ENCODE measurements around the gene SYT12. TPM values are rescaled to one million over a fixed set of nuclear protein-coding genes. Genes with fewer than 3 reads are reported as not detected.

SYT12 gene
- total RNA-seq (2022; extraction: Qiagen RNA extraction; ENCODE audit: low read depth): 10.2 to 14.1 TPM (median 10.4 TPM) in 5 replicates

DNA sequence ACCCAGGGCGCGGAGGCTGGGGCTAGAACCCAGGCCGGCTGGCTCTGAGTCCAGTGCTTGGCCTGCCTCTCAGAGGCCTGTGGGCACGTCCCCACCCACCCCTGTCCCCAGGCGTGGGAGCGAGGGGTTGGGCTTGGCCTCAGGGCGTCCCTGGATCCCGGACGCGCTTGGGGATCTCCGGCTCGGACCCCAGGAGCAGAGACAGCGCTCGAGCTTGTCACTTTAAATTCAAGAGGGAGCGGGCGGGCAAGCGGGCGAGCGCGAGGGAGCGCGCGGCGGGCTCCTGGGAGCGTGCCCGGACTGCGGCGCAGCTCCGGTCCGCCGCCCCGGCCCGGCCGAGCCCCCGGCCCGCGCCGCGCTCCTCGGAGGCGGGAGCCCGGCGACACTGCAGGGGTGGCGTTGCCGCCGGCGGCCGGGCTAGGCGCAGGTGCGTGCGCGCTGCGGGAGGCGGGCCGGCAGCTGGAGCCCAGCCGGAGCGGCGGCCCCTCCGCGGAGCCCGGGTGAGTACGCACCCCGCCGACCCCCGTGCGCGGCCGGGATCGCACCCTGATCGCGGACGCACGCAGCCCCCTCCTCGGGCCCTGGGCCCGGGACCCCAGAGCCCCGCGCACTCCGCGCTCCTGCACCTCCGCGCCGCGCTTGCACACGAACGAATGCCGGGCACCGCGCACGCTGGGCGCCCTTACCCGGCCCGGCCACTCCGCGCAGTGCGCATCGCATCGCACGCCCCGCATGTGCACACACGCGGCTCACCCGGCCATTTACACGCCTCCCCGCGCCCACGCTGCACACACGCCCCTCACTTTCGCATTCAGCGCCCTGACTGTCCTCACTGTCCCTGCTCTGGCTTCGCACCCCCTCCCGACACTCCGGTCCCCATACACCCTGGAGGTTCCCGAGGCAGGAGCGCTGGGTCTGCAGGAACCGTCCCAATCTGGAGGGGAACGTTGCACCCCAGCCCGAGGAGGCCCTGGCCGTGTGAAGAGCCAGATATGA, at the start of gene SYT12:
Gene SYT12, plus strand, starts transcription at position 174 of the 996 bp plus-strand sequence. CDS start 7,011 bp downstream, outside the sequence.

GRCh38 chr11:66974724-66975404, 48.1 kb upstream of the SYT12 start, which contains the start of gene C11orf86:
Gene C11orf86 (plus strand): TSS chr11:66975304. CDS start chr11:66975363, 59 bp downstream.

DNA sequence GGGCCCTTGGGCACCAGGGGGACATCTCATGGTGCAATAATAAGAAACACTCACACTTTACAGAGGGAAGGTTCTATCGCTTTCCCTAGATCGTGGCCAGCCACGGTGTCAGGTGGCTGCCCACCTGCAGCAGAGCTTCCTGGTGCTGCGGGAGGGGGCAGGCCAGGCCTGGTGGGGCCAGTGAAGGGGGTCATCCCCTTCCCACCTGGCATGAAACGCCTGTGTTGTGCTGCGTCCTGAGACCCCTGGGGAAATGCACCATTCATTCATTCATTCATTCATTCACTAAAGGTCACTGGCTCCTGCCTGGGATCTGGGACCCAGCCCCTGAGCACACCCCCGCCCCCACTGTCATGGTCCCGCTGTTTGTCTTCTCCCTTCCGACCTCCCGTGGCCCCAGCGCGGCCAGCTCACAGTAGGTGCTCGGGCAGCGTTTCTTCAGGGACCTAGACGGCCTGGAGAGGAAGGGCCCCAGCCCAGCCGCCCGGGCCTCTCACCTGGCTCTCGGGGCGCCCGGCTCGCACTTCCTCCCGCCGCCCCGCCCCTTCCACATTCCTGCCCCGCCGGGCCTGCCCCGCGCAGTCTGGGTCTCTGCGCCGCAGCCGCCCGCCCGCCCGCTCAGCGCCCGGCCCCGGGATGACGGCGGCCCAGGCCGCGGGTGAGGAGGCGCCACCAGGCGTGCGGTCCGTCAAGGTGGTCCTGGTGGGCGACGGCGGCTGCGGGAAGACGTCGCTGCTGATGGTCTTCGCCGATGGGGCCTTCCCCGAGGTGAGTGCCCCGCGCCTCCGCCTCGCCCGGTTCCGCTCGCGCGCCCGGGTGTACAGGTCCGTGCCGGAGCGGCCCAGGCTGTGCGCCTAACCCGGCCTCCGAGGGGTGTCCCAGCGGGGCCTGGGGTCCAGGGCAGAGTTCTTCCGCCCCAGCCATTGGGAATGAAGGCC, 33.6 kb downstream of the SYT12 start, which contains the start of gene RHOD:
Gene RHOD, plus strand, starts transcription at position 581 of the 938 bp plus-strand sequence. Its CDS starts 56 bp downstream, at position 637.

Other genes with a start within 250 kb of the SYT12 start
- gene RCE1, start 179.7 kb upstream of the SYT12 start, total RNA-seq (2022; extraction: Qiagen RNA extraction; ENCODE audit: low read depth): 31.2 to 47.7 TPM (median 47.5 TPM) in 5 replicates
- 56.1 to 79.0 TPM (median 67.9 TPM) in 5 replicates for gene LRFN4, start 166.1 kb upstream of the SYT12 start, total RNA-seq (2022; extraction: Qiagen RNA extraction; ENCODE audit: low read depth)
- gene PC, start 64.8 kb upstream of the SYT12 start, total RNA-seq (2022; extraction: Qiagen RNA extraction; ENCODE audit: low read depth): 23.9 to 31.7 TPM (median 30.5 TPM) in 5 replicates
- 30.0 to 57.8 TPM (median 47.5 TPM) in 5 replicates for gene C11orf86, start 47.8 kb upstream of the SYT12 start, total RNA-seq (2022; extraction: Qiagen RNA extraction; ENCODE audit: low read depth)
- gene RHOD, start 33.7 kb downstream of the SYT12 start, total RNA-seq (2022; extraction: Qiagen RNA extraction; ENCODE audit: low read depth): 29.7 to 48.7 TPM (median 42.3 TPM) in 5 replicates
- 46.8 to 52.5 TPM (median 50.2 TPM) in 5 replicates for gene KDM2A, start 96.1 kb downstream of the SYT12 start, total RNA-seq (2022; extraction: Qiagen RNA extraction; ENCODE audit: low read depth)
- gene GRK2, start 243.3 kb downstream of the SYT12 start, total RNA-seq (2022; extraction: Qiagen RNA extraction; ENCODE audit: low read depth): 25.9 to 40.4 TPM (median 37.5 TPM) in 5 replicates

Measured in A549 treated with CpdA at 1 μM for 4 hours (cell line).